Measurements from ENCODE around the gene DDIT3. TPM values are rescaled to one million over a fixed set of nuclear protein-coding genes. Genes with fewer than 3 reads are reported as not detected.

DDIT3 gene
- total and polyA plus RNA-seq, 2 of the 8 experiments (the other 6 are each of a cell fraction or from before 2014, with no cell fraction given): 4.9 to 5.7 TPM

- H2BK120ac ChIP-seq (replicated peaks; ENCODE audit: low read depth, low read length): no peak overlapping the region
- no peak overlapping the region for H2AK5ac ChIP-seq (ENCODE audit: low read depth, low read length)
- no peak overlapping the region for H3K18ac ChIP-seq (ENCODE audit: extremely low read depth, low read length)
- H2BK5ac ChIP-seq (ENCODE audit: low read depth, low read length): no peak overlapping the region
- H3K36me3 ChIP-seq (ENCODE audit: control insufficient read depth in 2 of 4, insufficient read depth in 4 of 4, low read length in 3 of 4): peaks cover 14 to 75% (median 54%) of the 10 kb centered on the region in 4 experiments; a peak in 7 of 8 replicates
- no peak overlapping the region for H3K4me2 ChIP-seq (ENCODE audit: insufficient read depth in 1 of 2, low read depth in 2 of 2, low read length in 2 of 2)
- no peak overlapping the region for H2BK15ac ChIP-seq (ENCODE audit: low read length)
- no peak overlapping the region for H2BK12ac ChIP-seq (ENCODE audit: low read depth, low read length)
- peaks cover 0 to 1% (median 0%) of the 10 kb centered on the region in 4 experiments; a peak in 1 of 7 replicates for H3K27me3 ChIP-seq (replicated peaks in 1 of 4; ENCODE audit: control insufficient read depth in 3 of 4, extremely low read depth in 1 of 4, insufficient read depth in 3 of 4, low read length in 3 of 4)
- DNase-seq (ENCODE audit: low read depth in 1 of 2, low spot score in 2 of 2): no peak
- H3K27ac ChIP-seq (ENCODE audit: low read depth, low read length): no peak overlapping the region
- no peaks in the 10 kb centered on the region for H3K9me3 ChIP-seq (ENCODE audit: insufficient read depth in 2 of 2, low read depth in 1 of 2, low read length in 1 of 2)
- peaks cover 1 to 8% of the 10 kb centered on the region in 2 experiments for H4K20me1 ChIP-seq (replicated peaks in 1 of 2; ENCODE audit: control insufficient read depth in 1 of 2, insufficient read depth in 2 of 2, low read length in 2 of 2)
- no peak overlapping the region for H3K4me3 ChIP-seq (ENCODE audit: extremely low read depth in 1 of 4, insufficient read depth in 2 of 4, low read depth in 3 of 4, low read length in 4 of 4)
- 100% methylated on average over 1 of the region's 1 CpG; no CpG with 5 or more reads in 1 of the 2 experiments for WGBS, 2 experiments (ENCODE audit: extremely low coverage in 1 of 2, insufficient coverage in 1 of 2, insufficient read length in 1 of 2, insufficient replicate concordance in 2 of 2, low coverage in 1 of 2, low lambda C conversion rate in 2 of 2, missing lambda C conversion rate in 1 of 2)
- H4K5ac ChIP-seq (ENCODE audit: insufficient read length, low read depth, low read length): no peak overlapping the region
- H2AFZ ChIP-seq (ENCODE audit: low read length): no peak overlapping the region
- no peak overlapping the region for H3K4ac ChIP-seq (replicated peaks; ENCODE audit: insufficient read length, low read depth, low read length)
- no peak for FAIRE-seq
- H3K79me1 ChIP-seq (ENCODE audit: low read depth, low read length): no peaks in the 10 kb centered on the region
- H3K56ac ChIP-seq (replicated peaks; ENCODE audit: insufficient read length, low read depth, low read length): no peak overlapping the region
- H3K23ac ChIP-seq (ENCODE audit: insufficient read length): no peak overlapping the region
- no peak overlapping the region for H3K9ac ChIP-seq (replicated peaks in 1 of 4; ENCODE audit: extremely low read depth in 1 of 4, low read depth in 3 of 4, low read length in 3 of 4)
- no peak overlapping the region for H3K14ac ChIP-seq (ENCODE audit: insufficient read length)
- ChIA-PET CTCF (ENCODE audit: partially characterized antibody) (interaction anchor here (0.6 to 2.0 kb wide), 7 partner anchors 9 to 407 kb away, joined by 3 to 7 read pairs (median 4); partner anchors contain the start of genes DCTN2 and MBD6), POLR2A (ENCODE audit: partially characterized antibody) (interaction anchor here (1.0 to 8.9 kb wide), 7 partner anchors 8 to 40 kb away, joined by 3 to 65 read pairs (median 12); partner anchors contain the start of genes DCTN2, DDIT3 and MBD6)
- H3K4me1 ChIP-seq (replicated peaks in 1 of 4; ENCODE audit: control insufficient read depth in 3 of 4, insufficient read depth in 4 of 4, low read length in 3 of 4): peaks cover 0 to 2% (median 0%) of the 10 kb centered on the region in 4 experiments; a peak in 1 of 7 replicates
- no peak overlapping the region for H4K8ac ChIP-seq (ENCODE audit: extremely low read depth, insufficient read depth, low read length)
- no peaks in the 10 kb centered on the region for H3K79me2 ChIP-seq (ENCODE audit: control insufficient read depth in 1 of 2, insufficient read depth in 2 of 2, low read length in 2 of 2)
- H3K23me2 ChIP-seq (ENCODE audit: low read depth, low read length): no peaks in the 10 kb centered on the region
- H4K91ac ChIP-seq (replicated peaks; ENCODE audit: insufficient read length, low read length): no peak overlapping the region
- no peak overlapping the region for H2BK20ac ChIP-seq (ENCODE audit: low read length)
- TF ChIP-seq BCL11A (IDR thresholded peaks at IDR 0.05; ENCODE audit: low read depth in 2 of 2, low read length in 2 of 2) (no peak), HDAC2 (IDR thresholded peaks at IDR 0.05; ENCODE audit: borderline replicate concordance in 1 of 2, low read depth in 2 of 2, low read length in 2 of 2) (no peak), EZH2 (IDR thresholded peaks at IDR 0.05; ENCODE audit: low read depth, low read length, severe bottlenecking) (no peak), POLR2AphosphoS5 (IDR thresholded peaks at IDR 0.05; ENCODE audit: low read depth, low read length) (no peak), RFX5 (IDR thresholded peaks at IDR 0.05; ENCODE audit: borderline replicate concordance, low read depth, low read length) (no peak), TAF1 (IDR thresholded peaks at IDR 0.05; ENCODE audit: low read depth, low read length) (no peak), CHD2 (IDR thresholded peaks at IDR 0.05; ENCODE audit: low read length) (no peak), USF2 (IDR thresholded peaks at IDR 0.05; ENCODE audit: low read length) (no peak), NRF1 (IDR thresholded peaks at IDR 0.05; ENCODE audit: low read depth, low read length) (no peak), SAP30 (IDR thresholded peaks at IDR 0.05; ENCODE audit: insufficient read depth, insufficient replicate concordance, low read length) (no peak)
Observed at GRCh38 chr12:57531836-57532235, 11.5 kb upstream of the DDIT3 start.

Data from H1 (cell line).